GM18909 (cell line): ENCODE data around the gene LRRC1.
A peak's percentile ranks its signal among the peaks of the same experiment; 100 is the strongest.

Source experiments
- ATAC-seq: cut with Tn5 transposase; IDR thresholded peaks from one replicate; pipeline ENCODE4 v1.9.1; 2021; ENCODE audit warnings: mild to moderate bottlenecking; ENCODE audit not compliant: unreplicated experiment, poor library complexity

Gene LRRC1

DNA sequence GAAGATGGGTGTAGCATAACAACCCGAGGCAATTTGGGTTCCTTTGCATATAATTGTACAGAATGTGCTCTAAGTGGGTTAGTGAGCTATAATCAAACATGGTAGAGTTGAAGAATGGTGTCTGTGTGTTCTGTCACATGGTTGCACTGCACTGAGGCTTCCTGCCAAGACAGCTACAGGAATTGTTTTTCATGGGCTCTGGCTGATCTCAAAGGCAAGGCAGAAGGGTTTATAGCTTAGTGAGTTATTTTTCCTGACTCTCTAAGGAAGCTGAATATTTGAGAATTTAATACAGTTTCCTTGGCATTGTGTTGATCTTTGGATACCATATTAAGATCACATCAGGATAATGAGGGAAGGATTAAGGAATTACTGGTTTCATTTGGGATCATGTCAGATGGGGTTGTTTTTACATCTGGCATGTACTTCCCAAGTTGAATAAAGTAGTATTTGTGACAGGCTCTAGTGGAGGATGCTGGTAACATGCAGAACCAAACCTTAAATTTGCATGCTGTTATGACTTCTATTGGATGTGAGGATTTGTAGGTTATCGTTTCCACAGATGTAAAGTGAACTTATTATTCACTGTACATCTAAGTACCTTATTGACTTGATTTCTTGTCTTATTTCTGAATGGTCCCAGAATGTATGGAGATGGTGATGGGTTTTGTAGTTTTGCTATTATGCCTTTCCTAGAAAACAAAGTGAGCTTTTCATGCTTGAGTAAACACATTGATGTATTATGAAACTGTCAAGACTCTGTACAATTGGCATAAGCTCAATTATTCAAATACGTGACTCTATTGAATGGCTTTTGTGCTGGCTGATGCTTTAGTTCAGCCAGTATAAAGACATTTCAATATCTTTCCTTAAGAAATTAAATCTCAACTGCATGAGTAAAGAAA is 43.3 kb downstream of the LRRC1 start:
- no peak for ATAC-seq

GRCh38 chr6:53840027-53840426 is 45.2 kb downstream of the LRRC1 start:
- no peak for ATAC-seq

GRCh38 chr6:53845280-53846195 is 50.7 kb downstream of the LRRC1 start:
- ATAC-seq, result no peak

GRCh38 chr6:53846250-53846649 is 51.4 kb downstream of the LRRC1 start:
- ATAC-seq, result no peak

DNA sequence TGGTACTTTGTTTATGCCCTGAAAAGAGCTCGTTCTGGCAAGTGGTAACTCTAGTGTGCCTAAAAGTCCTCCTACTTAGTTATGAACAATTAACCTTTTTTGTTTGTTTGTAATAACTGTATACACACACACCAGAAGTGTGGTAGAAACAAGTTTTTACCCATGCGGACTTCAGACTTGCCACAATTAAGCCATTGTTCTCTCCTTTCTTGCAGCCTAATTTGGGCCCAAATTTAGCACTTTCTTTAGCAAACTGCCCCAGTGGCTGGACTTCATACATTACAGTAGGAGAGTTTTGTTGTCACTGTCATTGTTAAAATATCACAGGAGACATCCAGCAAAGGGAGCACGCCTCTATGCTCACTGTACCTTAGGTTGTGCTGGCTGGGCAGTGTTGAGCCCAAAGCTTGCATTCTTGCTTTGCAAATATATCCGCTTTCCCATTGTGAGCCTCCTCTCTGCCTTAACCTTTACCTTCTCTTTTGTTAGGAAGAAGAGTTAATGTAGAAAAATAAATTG is 53.0 kb downstream of the LRRC1 start:
- no peak for ATAC-seq

DNA sequence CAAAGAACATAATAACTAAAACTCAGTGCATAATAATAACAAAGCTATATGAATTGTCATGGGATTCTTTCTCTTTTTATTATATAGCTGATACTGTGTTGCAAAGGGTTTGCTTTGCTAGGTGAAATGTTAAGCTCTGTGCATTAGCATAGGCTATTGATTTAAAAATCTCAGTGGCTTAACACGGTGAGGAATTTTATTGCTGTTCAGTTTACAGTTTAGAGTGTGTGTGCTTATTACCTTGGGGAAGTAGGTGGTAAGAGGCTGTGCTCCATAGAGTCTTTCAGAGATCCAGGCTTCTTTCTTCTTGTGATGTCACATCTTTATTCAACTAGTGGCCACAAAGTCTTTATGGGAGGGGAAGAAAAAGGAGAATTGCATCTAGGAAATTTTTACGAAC is 55.7 kb downstream of the LRRC1 start:
- no peak for ATAC-seq

GRCh38 chr6:53851561-53851960 is 56.8 kb downstream of the LRRC1 start:
- no peak for ATAC-seq

GRCh38 chr6:53852805-53853204 is 58.0 kb downstream of the LRRC1 start:
- ATAC-seq, result no peak

- ATAC-seq, result peak; percentile 98
These were observed 60.2 kb downstream of the LRRC1 start for GRCh38 chr6:53854843-53855567.

DNA sequence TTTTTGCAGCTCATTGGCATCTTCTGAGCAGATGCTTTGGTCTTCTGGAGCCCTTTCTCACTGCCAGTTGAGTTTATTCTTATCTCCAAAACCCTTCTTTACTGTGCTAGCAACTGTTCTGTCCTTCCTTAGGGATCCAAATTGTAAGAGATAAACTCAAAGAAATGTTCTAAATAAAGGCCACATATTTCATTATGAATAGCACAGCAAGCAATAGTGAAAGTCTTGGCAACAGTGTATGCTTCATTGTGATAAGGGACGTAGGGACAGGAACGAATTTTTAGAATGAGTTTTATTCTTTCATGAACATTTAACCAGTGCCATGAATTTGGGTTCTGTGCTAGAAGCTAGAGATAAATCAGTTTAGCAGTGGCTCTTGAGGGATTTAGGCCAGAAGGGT is 61.1 kb downstream of the LRRC1 start:
- no peak for ATAC-seq

DNA sequence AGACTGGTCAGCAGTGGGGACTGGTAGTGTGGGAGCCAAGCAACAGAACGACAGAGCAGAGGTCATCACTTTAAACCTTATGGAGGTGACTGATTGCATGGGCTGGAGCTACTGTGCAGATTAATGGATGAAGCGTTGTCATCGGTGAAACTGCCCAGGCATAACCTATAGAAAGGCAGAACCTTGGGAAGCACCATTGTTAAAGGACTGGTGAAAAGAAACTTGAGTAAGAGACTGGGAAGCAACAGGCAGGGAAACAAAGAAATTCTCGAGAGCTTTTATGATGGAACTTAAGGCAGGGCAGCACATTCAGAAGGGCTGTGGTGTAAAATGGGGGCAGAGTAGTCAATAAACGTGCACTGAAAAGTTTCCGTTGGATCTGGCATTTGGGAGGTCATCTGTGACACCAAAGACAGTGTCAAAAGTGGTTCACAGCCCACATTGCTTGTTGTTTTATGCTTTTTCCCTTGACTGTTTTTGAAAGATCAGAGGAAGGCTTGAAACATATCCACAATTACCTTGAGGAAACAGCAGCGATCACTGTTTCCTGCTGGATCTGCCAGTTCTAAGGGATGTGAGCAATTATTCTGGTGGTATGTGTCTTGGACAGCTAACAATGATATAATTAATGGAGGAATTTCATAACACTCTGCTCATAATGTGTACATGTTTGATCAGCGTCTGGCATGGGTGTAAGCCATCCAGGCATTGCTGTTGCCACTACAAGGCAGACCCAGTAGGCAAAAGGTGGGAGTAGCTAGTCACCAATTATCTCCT is 62.7 kb downstream of the LRRC1 start:
- no peak for ATAC-seq

DNA sequence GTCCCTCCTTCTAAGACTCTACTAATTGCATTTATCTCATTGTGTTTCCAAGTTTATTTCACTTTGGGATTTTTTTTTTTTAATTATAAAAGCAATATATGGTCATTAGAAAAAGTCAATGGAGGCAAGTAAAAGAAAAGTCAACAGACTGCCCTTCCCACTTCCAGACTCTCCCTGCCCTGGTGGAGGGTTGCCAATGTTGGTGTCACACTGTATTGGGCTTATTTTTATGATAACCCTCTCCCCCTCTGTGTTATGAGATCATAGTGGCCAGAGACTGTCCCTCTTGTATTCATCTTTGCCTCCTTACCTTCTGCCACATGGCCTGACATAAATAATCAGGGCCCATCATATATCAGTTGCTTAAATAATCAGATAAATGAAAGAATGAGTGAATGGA is 63.4 kb downstream of the LRRC1 start:
- ATAC-seq, result no peak

DNA sequence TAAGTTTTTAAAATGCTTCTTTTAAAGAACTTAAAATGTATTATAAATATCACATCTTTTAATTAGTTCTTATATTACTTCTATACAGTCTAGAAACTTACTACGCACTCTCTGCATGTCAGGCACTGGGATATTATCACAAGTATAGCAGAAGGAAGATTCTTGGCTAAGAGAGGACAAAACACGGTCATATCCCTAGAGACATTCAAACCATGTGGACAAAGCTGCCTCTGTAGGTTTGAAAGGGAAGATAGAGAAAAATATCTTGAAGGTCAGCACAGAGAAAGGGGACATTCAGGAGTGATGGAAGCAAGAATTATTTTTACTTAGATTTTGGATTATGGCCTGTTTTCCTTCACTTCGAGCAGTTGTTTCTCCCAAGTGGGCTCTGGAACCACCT is 64.1 kb downstream of the LRRC1 start:
- ATAC-seq, result no peak

DNA sequence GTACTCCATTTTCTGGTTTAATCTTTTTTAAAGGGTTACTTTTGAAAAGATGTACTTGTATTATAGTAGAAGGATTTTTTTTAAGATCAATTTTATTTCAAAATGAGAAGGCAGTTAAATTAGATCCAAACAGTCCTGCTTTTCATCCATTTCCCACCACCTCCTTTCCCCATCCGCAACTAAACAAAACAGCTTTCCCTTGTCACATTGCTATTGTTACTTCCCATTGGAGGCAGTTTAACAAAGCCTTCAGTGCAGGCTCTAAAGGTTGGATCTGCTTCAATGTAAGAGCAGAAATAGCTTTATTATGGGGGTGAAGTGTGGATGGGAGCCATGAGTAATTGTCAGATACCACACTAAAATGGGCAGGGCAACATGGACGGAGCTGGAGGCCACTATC is 65.7 kb downstream of the LRRC1 start:
- ATAC-seq, result no peak

GRCh38 chr6:53861518-53861917 is 66.7 kb downstream of the LRRC1 start:
- no peak for ATAC-seq

DNA sequence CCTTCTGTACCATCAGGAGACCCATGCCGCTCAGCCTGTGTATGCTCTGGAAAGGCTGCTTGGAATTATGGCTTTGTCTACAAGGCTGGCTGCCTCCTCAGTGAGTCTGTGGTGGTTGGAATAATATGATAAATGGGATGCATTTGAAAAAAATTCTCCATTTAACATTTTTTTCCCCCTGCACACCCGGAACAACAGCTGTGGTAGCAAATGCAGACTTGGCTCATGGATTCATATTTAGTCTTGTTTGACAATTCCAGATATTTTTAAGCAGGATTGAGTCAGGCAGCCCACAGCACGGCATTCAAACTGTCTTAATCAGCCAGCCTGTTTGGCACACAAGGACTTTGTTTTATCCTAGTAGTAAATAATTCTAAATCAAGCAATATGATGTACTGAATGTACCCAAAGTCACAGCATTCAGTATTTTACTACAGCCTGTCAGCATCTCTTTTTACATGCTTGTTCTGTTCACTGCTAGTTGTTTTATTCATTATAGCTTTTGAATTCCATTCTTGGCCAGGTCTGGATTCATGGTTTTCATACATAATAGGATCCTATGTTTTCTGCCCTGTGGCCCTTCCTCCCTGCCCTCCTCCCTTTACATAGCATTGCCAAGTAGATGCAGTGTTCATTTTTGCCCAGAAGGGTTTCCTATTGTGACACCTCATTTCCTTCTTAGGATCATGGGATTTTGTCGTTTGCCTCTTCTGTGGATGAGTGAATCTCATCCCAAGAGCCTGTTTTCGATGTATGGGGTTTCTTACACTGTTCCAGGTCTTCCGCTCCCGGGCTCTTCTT is 68.1 kb downstream of the LRRC1 start:
- no peak for ATAC-seq

- ATAC-seq, result no peak
These were observed 70.0 kb downstream of the LRRC1 start for GRCh38 chr6:53864781-53865180.

DNA sequence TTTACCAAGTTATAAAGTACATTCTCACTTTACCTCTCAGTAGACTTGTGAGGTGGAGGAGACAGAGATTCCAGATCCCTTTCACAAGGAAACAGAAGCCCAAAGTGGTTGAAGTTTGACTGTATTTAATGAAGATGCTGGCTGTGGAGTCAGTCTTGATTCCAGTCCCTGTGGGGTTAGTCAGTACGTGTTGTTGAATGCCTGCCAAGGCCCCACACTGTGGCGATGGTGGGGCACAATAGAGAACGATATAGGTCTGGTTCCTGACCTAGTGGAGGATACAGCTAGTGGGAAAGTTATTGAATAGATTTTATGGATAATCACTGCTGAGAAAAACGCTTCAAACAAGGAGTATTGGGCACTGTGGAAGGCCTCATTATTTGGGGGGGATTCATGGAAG is 71.4 kb downstream of the LRRC1 start:
- no peak for ATAC-seq

DNA sequence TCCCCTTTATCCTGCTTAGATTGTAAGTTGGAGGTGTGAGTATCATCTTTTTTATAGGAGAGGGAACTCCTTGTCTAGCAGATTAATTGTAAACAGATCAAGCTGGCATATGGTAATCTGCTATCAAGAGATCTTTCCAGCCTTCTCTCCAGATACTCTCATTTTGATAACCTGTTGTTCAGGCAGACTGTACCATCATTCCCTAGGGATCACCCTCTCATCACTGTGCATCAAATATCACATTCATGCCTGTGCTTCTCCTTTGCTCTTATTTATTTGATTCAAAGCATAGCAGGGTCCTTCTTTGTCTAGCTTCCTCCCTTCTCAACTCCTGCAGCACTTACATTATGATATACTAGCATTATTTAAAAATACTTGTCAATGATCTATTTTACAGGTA is 73.8 kb downstream of the LRRC1 start:
- ATAC-seq, result no peak
